K562 (cell line): ENCODE results near the gene SULT2A1. TPM values are rescaled to one million over a fixed set of nuclear protein-coding genes. Genes with fewer than 3 reads are reported as not detected.
"Not testable (repeated sequence)": the region's sequence is repeated elsewhere in the genome, so short reads cannot be mapped to it uniquely, and the experiment has no call there.

Experiments
- ATAC-seq: fragments of 200-7000 bp; cut with Tn5 transposase; 3 replicates; pipeline ENCODE4 v1.9.1; 2020; ENCODE audit warnings: moderate library complexity
- BruUV-seq: library from RNA; stranded (reverse); fragments of 400-500 nt; replicated peaks from 2 replicates; lab custom pipeline; 2021; lab: Mats Ljungman, UMichigan
- CTCF ChIA-PET: fragments of 300-600 bp; formaldehyde crosslinking; extraction: SDS; loops from one replicate; lab custom pipeline; 2021; ENCODE audit warnings: low intra/inter-chr PET ratio; lab: Yijun Ruan, JAX
- POLR2A ChIA-PET: fragments of 300-600, 350-650 bp; sonication (Branson Sonifier 250); formaldehyde crosslinking; extraction: SDS; loops from one replicate; lab custom pipeline; 2021; ENCODE audit warnings: antibody characterized with exemption, inconsistent platforms; lab: Yijun Ruan, JAX
- DNase-seq, 4 experiments: peaks; one replicate each; pipeline versions ENCODE4 v3.0.0 to v3.0.0-alpha.2; 2011 to 2018; ENCODE audit warnings: low spot score in 3 of 4, mixed read lengths in 3 of 4; ENCODE audit errors: extremely low read depth in 1 of 4
- FAIRE-seq: peaks from 2 replicates; lab custom pipeline; 2011; peaks lifted over from hg19 to GRCh38; lab: Jason Lieb, UNC
- H2AFZ ChIP-seq: 2 replicates; pipeline ENCODE4 v1.6.0; 2011; ENCODE audit warnings: low read depth, low read length, control low read depth, inconsistent platforms
- H3K27ac ChIP-seq: fragments of 200-600 bp; 3 replicates; pipeline ENCODE4 v1.8.0; 2011; ENCODE audit warnings: low read depth, mild to moderate bottlenecking, control low read depth, inconsistent platforms, low read length, moderate library complexity, mixed read lengths; ENCODE audit errors: extremely low read depth
- H3K27me3 ChIP-seq, 2 experiments: fragments of 300-600 bp in 1 of 2; 2 replicates in 1 of 2; 3 replicates in 1 of 2; pipeline versions ENCODE4 v1.6.0 to v1.8.0; 2011; ENCODE audit warnings: inconsistent platforms in 2 of 2, low read length in 2 of 2, mild to moderate bottlenecking in 1 of 2, mixed read lengths in 1 of 2, moderate library complexity in 1 of 2; ENCODE audit not compliant: control insufficient read depth in 2 of 2, insufficient read depth in 2 of 2
- H3K36me3 ChIP-seq: fragments of 300-600 bp; 3 replicates; pipeline ENCODE4 v1.8.0; 2011; ENCODE audit warnings: mild to moderate bottlenecking, low read length, inconsistent platforms; ENCODE audit not compliant: control insufficient read depth, insufficient read depth
- H3K4me1 ChIP-seq, 2 experiments: fragments of 200-600 bp in 1 of 2; replicated peaks in 1 of 2; 2 replicates in 1 of 2; 3 replicates in 1 of 2; pipeline versions ENCODE4 v1.5.1 to v1.8.0; 2011; ENCODE audit warnings: inconsistent platforms in 2 of 2, low read length in 2 of 2, mild to moderate bottlenecking in 1 of 2, mixed read lengths in 1 of 2, moderate library complexity in 1 of 2; ENCODE audit not compliant: control insufficient read depth in 2 of 2, insufficient read depth in 2 of 2
- H3K4me2 ChIP-seq: 2 replicates; pipeline ENCODE4 v1.6.1; 2011; ENCODE audit warnings: low read length, control low read depth, inconsistent platforms, mixed read lengths; ENCODE audit not compliant: insufficient read depth
- H3K4me3 ChIP-seq: fragments of 200-600 bp; sonication (generic), shearing (Covaris generic); 2 replicates; pipeline ENCODE4 v1.5.1; 2016; ENCODE audit warnings: control low read depth, inconsistent platforms
- H3K79me2 ChIP-seq: fragments of 200-600 bp; 3 replicates; pipeline ENCODE4 v1.8.0; 2011; ENCODE audit warnings: low read length, inconsistent platforms; ENCODE audit not compliant: control insufficient read depth, insufficient read depth
- H3K9ac ChIP-seq, 2 experiments: 2 replicates each; pipeline versions ENCODE4 v1.6.0 to v1.6.1; 2011; ENCODE audit warnings: low read depth in 2 of 2, low read length in 2 of 2, control low read depth in 1 of 2, inconsistent platforms in 1 of 2, mild to moderate bottlenecking in 1 of 2, mixed read lengths in 1 of 2; ENCODE audit not compliant: insufficient read depth in 1 of 2
- H3K9me1 ChIP-seq: one replicate; pipeline ENCODE4 v1.6.0; 2011; ENCODE audit warnings: inconsistent platforms, mild to moderate bottlenecking, low read length, moderate library complexity; ENCODE audit not compliant: control insufficient read depth, insufficient read depth
- H3K9me3 ChIP-seq: replicated peaks from 2 replicates; pipeline ENCODE4 v1.5.1; 2011; ENCODE audit warnings: low read depth, low read length, inconsistent platforms; ENCODE audit not compliant: control insufficient read depth, insufficient read depth
- H4K20me1 ChIP-seq: replicated peaks from 2 replicates; pipeline ENCODE4 v1.6.1; 2011; ENCODE audit warnings: low read length, inconsistent platforms, mixed read lengths; ENCODE audit not compliant: control insufficient read depth, insufficient read depth
- CEBPB ChIP-seq: fragments of 450-650 bp; IDR thresholded peaks from 2 replicates; pipeline ENCODE4 v1.6.1; 2016; ENCODE audit warnings: missing genetic modification characterization, missing compliant biosample characterization
- GABPA ChIP-seq: fragments of 200-800 bp; sonication (Bioruptor generic); conservative IDR thresholded peaks from 2 replicates; pipeline ENCODE4 v1.6.1; 2016; ENCODE audit warnings: low read depth, missing genetic modification characterization, missing compliant biosample characterization
- ZBTB40 ChIP-seq, 2 experiments: fragments of 450-650 bp in 1 of 2; sonication (generic) in 1 of 2; formaldehyde crosslinking in 1 of 2; IDR thresholded peaks; 2 replicates each; pipeline versions ENCODE4 v1.7.1 to v1.9.0; 2016 to 2022; ENCODE audit warnings: inconsistent platforms in 1 of 2, mild to moderate bottlenecking in 1 of 2, missing genetic modification reagents in 1 of 2
- WGBS: fragments of 100-300 bp; shearing (Covaris generic); methylation state at CpG from one replicate; pipeline ENCODE4 v1.1.6; 2016; ENCODE audit warnings: low coverage, mixed read lengths; ENCODE audit not compliant: insufficient coverage; ENCODE audit errors: missing lambda C conversion rate; 5-methylcytosine and 5-hydroxymethylcytosine counted together
- in situ Hi-C: fragments of 300-500 bp; cut with MboI; formaldehyde crosslinking; loops from 4 replicates; pipeline ENCODE4 v1.15.0; 2018; ENCODE audit warnings: inconsistent platforms, mixed read lengths
- intact Hi-C: fragments of 100-400 bp; cut with micrococcal nuclease; formaldehyde crosslinking; loops from 2 replicates; pipeline ENCODE4 v1.14.2; 2022
- polyA plus RNA-seq, 8 experiments: library from polyadenylated mRNA; depleted of rRNA in 4 of 8; stranded (reverse) in 5 of 8; unstranded in 3 of 8; fragments of >200 nt; fragmentation: Nextera tagmentation in 2 of 8; fragmentation: Illumina TruSeq in 1 of 8; extraction: Ambion mirVana in 2 of 8; extraction: Trizol in 1 of 8; gene quantifications; 2 replicates each; pipeline versions ENCODE4 v1.2.1 to v1.2.3, GENCODE V29; 2011 to 2014; ENCODE audit warnings: inconsistent platforms in 1 of 8, missing spikeins in 1 of 8
- total RNA-seq, 7 experiments: library from RNA; depleted of rRNA in 6 of 7; stranded (reverse); fragments of >200 nt in 6 of 7; fragmentation: Illumina TruSeq in 2 of 7; extraction: Trizol in 2 of 7; gene quantifications; 2 replicates each; pipeline versions ENCODE4 v1.2.1 to v1.2.3, GENCODE V29; 2011 to 2021; ENCODE audit warnings: low replicate concordance in 1 of 7

Gene SULT2A1
- total and polyA plus RNA-seq, 9 of the 15 experiments (the other 6 are each of a cell fraction or from before 2014, with no cell fraction given), result 0.03 to 0.25 (median 0.07) TPM; not detected in 4

GRCh38 chr19:47886010-47886559 is at the start of gene SULT2A1 (continued):
- 0 out of 2 replicates have a peak, but pooled peaks have one; percentile 10 for TF ChIP-seq ZBTB40 (IDR thresholded peaks at IDR 0.05)
- no peak for TF ChIP-seq ZBTB40 (CRISPR knock-in tag; IDR thresholded peaks at IDR 0.05)
- TF ChIP-seq CEBPB (tag), result peak; percentile 89
- no peak for TF ChIP-seq GABPA
- TF ChIP-seq, all 486 proteins: peak for 6

- DNase-seq, H3K4me2 ChIP-seq, CTCF ChIA-PET, H3K27me3 ChIP-seq, BruUV-seq, H3K9ac ChIP-seq, H2AFZ ChIP-seq, H3K36me3 ChIP-seq, FAIRE-seq, H3K27ac ChIP-seq, intact Hi-C loops, H4K20me1 ChIP-seq, POLR2A ChIA-PET, H3K79me2 ChIP-seq, H3K4me3 ChIP-seq, ATAC-seq, H3K4me1 ChIP-seq, H3K9me3 ChIP-seq, H3K9me1 ChIP-seq: not testable (repeated sequence)
- WGBS, result no CpG with 5 or more reads among the region's 20 CpGs
- in situ Hi-C loops, result loop anchor here (5.0 kb wide), 1 partner anchor 34 kb away; no protein-coding TSS in a partner anchor
Measured at GRCh38 chr19:47928581-47928980, 42.5 kb upstream of the SULT2A1 start.
